ENCODE data around the gene COL9A3.

Gene COL9A3

GRCh38 chr20:62825986-62826645 is 9.3 kb downstream of the COL9A3 start:
- no peak for DNase-seq

GRCh38 chr20:62826646-62827310 is 9.9 kb downstream of the COL9A3 start:
- DNase-seq: no peak

GRCh38 chr20:62827311-62828038 is 10.6 kb downstream of the COL9A3 start:
- DNase-seq: no peak

GRCh38 chr20:62828051-62828450 is 11.2 kb downstream of the COL9A3 start:
- no peak for DNase-seq

- DNase-seq: no peak
Measured at GRCh38 chr20:62828511-62829230, 11.8 kb downstream of the COL9A3 start.

GRCh38 chr20:62829231-62830230 is 12.7 kb downstream of the COL9A3 start:
- DNase-seq: no peak

GRCh38 chr20:62830251-62830650 is 13.4 kb downstream of the COL9A3 start:
- no peak for DNase-seq

- no peak for DNase-seq
Measured at GRCh38 chr20:62830821-62831220, 14.0 kb downstream of the COL9A3 start.

- DNase-seq: no peak
Measured at GRCh38 chr20:62831361-62831788, 14.5 kb downstream of the COL9A3 start.

- DNase-seq: no peak
Measured at GRCh38 chr20:62831854-62832211, 15.0 kb downstream of the COL9A3 start.

- no peak for DNase-seq
Measured at GRCh38 chr20:62832212-62832922, 15.5 kb downstream of the COL9A3 start.

GRCh38 chr20:62832951-62833391 is 16.1 kb downstream of the COL9A3 start:
- no peak for DNase-seq

GRCh38 chr20:62834967-62835730 is 18.3 kb downstream of the COL9A3 start:
- DNase-seq: no peak

- no peak for DNase-seq
Measured at GRCh38 chr20:62835931-62836861, 19.3 kb downstream of the COL9A3 start.

GRCh38 chr20:62836967-62837490 is 20.2 kb downstream of the COL9A3 start:
- DNase-seq: no peak

- DNase-seq: no peak
Measured at GRCh38 chr20:62837790-62838127, 20.9 kb downstream of the COL9A3 start.

GRCh38 chr20:62838128-62838891 is 21.5 kb downstream of the COL9A3 start:
- no peak for DNase-seq

GRCh38 chr20:62839261-62839660 is 22.4 kb downstream of the COL9A3 start:
- DNase-seq: no peak
